K562 (cell line): ENCODE measurements around the gene KCNK7. TPM values are rescaled to one million over a fixed set of nuclear protein-coding genes. Genes with fewer than 3 reads are reported as not detected.

Source experiments
- ATAC-seq: fragments of 200-7000 bp; cut with Tn5 transposase; 3 replicates; pipeline ENCODE4 v1.9.1; 2020; ENCODE audit warnings: moderate library complexity
- BruUV-seq: library from RNA; stranded (reverse); fragments of 400-500 nt; replicated peaks from 2 replicates; lab custom pipeline; 2021; lab: Mats Ljungman, UMichigan
- CTCF ChIA-PET: fragments of 300-600 bp; formaldehyde crosslinking; extraction: SDS; loops from one replicate; lab custom pipeline; 2021; ENCODE audit warnings: low intra/inter-chr PET ratio; lab: Yijun Ruan, JAX
- POLR2A ChIA-PET: fragments of 300-600, 350-650 bp; sonication (Branson Sonifier 250); formaldehyde crosslinking; extraction: SDS; loops from one replicate; lab custom pipeline; 2021; ENCODE audit warnings: antibody characterized with exemption, inconsistent platforms; lab: Yijun Ruan, JAX
- DNase-seq, 4 experiments: peaks; one replicate each; pipeline versions ENCODE4 v3.0.0 to v3.0.0-alpha.2; 2011 to 2018; ENCODE audit warnings: low spot score in 3 of 4, mixed read lengths in 3 of 4; ENCODE audit errors: extremely low read depth in 1 of 4
- FAIRE-seq: peaks from 2 replicates; lab custom pipeline; 2011; peaks lifted over from hg19 to GRCh38; lab: Jason Lieb, UNC
- H2AFZ ChIP-seq: 2 replicates; pipeline ENCODE4 v1.6.0; 2011; ENCODE audit warnings: low read depth, low read length, control low read depth, inconsistent platforms
- H3K27ac ChIP-seq: fragments of 200-600 bp; 3 replicates; pipeline ENCODE4 v1.8.0; 2011; ENCODE audit warnings: low read depth, mild to moderate bottlenecking, control low read depth, inconsistent platforms, low read length, moderate library complexity, mixed read lengths; ENCODE audit errors: extremely low read depth
- H3K27me3 ChIP-seq, 2 experiments: fragments of 300-600 bp in 1 of 2; 2 replicates in 1 of 2; 3 replicates in 1 of 2; pipeline versions ENCODE4 v1.6.0 to v1.8.0; 2011; ENCODE audit warnings: inconsistent platforms in 2 of 2, low read length in 2 of 2, mild to moderate bottlenecking in 1 of 2, mixed read lengths in 1 of 2, moderate library complexity in 1 of 2; ENCODE audit not compliant: control insufficient read depth in 2 of 2, insufficient read depth in 2 of 2
- H3K36me3 ChIP-seq: fragments of 300-600 bp; 3 replicates; pipeline ENCODE4 v1.8.0; 2011; ENCODE audit warnings: mild to moderate bottlenecking, low read length, inconsistent platforms; ENCODE audit not compliant: control insufficient read depth, insufficient read depth
- H3K4me1 ChIP-seq, 2 experiments: fragments of 200-600 bp in 1 of 2; replicated peaks in 1 of 2; 2 replicates in 1 of 2; 3 replicates in 1 of 2; pipeline versions ENCODE4 v1.5.1 to v1.8.0; 2011; ENCODE audit warnings: inconsistent platforms in 2 of 2, low read length in 2 of 2, mild to moderate bottlenecking in 1 of 2, mixed read lengths in 1 of 2, moderate library complexity in 1 of 2; ENCODE audit not compliant: control insufficient read depth in 2 of 2, insufficient read depth in 2 of 2
- H3K4me2 ChIP-seq: 2 replicates; pipeline ENCODE4 v1.6.1; 2011; ENCODE audit warnings: low read length, control low read depth, inconsistent platforms, mixed read lengths; ENCODE audit not compliant: insufficient read depth
- H3K4me3 ChIP-seq: fragments of 200-600 bp; sonication (generic), shearing (Covaris generic); 2 replicates; pipeline ENCODE4 v1.5.1; 2016; ENCODE audit warnings: control low read depth, inconsistent platforms
- H3K79me2 ChIP-seq: fragments of 200-600 bp; 3 replicates; pipeline ENCODE4 v1.8.0; 2011; ENCODE audit warnings: low read length, inconsistent platforms; ENCODE audit not compliant: control insufficient read depth, insufficient read depth
- H3K9ac ChIP-seq, 2 experiments: 2 replicates each; pipeline versions ENCODE4 v1.6.0 to v1.6.1; 2011; ENCODE audit warnings: low read depth in 2 of 2, low read length in 2 of 2, control low read depth in 1 of 2, inconsistent platforms in 1 of 2, mild to moderate bottlenecking in 1 of 2, mixed read lengths in 1 of 2; ENCODE audit not compliant: insufficient read depth in 1 of 2
- H3K9me1 ChIP-seq: one replicate; pipeline ENCODE4 v1.6.0; 2011; ENCODE audit warnings: inconsistent platforms, mild to moderate bottlenecking, low read length, moderate library complexity; ENCODE audit not compliant: control insufficient read depth, insufficient read depth
- H3K9me3 ChIP-seq: replicated peaks from 2 replicates; pipeline ENCODE4 v1.5.1; 2011; ENCODE audit warnings: low read depth, low read length, inconsistent platforms; ENCODE audit not compliant: control insufficient read depth, insufficient read depth
- H4K20me1 ChIP-seq: replicated peaks from 2 replicates; pipeline ENCODE4 v1.6.1; 2011; ENCODE audit warnings: low read length, inconsistent platforms, mixed read lengths; ENCODE audit not compliant: control insufficient read depth, insufficient read depth
- ETV1 ChIP-seq: fragments of 450-650 bp; conservative IDR thresholded peaks from 2 replicates; pipeline ENCODE4 v1.6.1; 2016; ENCODE audit warnings: missing genetic modification characterization, control low read depth, low read depth, missing compliant biosample characterization
- NFIC ChIP-seq: fragments of 450-650 bp; IDR thresholded peaks from 2 replicates; pipeline ENCODE4 v1.6.1; 2017; ENCODE audit warnings: mild to moderate bottlenecking, inconsistent platforms
- PCBP1 ChIP-seq: fragments of 200-400 bp; formaldehyde crosslinking; IDR thresholded peaks from 2 replicates; pipeline ENCODE4 v1.6.1; 2018; ENCODE audit warnings: mild to moderate bottlenecking, low read depth, low read length; ENCODE audit not compliant: poor library complexity, severe bottlenecking
- SAFB2 ChIP-seq: fragments of 200-400 bp; formaldehyde crosslinking; IDR thresholded peaks from 2 replicates; pipeline ENCODE4 v1.6.1; 2018; ENCODE audit warnings: borderline replicate concordance, low read length, low read depth, moderate library complexity; ENCODE audit not compliant: severe bottlenecking
- TEAD4 ChIP-seq, 2 experiments: sonication (generic) in 1 of 2; formaldehyde crosslinking in 1 of 2; IDR thresholded peaks; 2 replicates each; pipeline versions ENCODE4 v1.6.1 to v1.8.0; 2012 to 2022; ENCODE audit warnings: borderline replicate concordance in 1 of 2, inconsistent platforms in 1 of 2, low read length in 1 of 2, mild to moderate bottlenecking in 1 of 2, missing genetic modification reagents in 1 of 2
- ZFP1 ChIP-seq: fragments of 450-650 bp; formaldehyde crosslinking; IDR thresholded peaks from 2 replicates; pipeline ENCODE4 v1.4.0; 2020; ENCODE audit warnings: mild to moderate bottlenecking, mixed read lengths
- WGBS: fragments of 100-300 bp; shearing (Covaris generic); methylation state at CpG from one replicate; pipeline ENCODE4 v1.1.6; 2016; ENCODE audit warnings: low coverage, mixed read lengths; ENCODE audit not compliant: insufficient coverage; ENCODE audit errors: missing lambda C conversion rate; 5-methylcytosine and 5-hydroxymethylcytosine counted together
- in situ Hi-C: fragments of 300-500 bp; cut with MboI; formaldehyde crosslinking; loops from 4 replicates; pipeline ENCODE4 v1.15.0; 2018; ENCODE audit warnings: inconsistent platforms, mixed read lengths
- intact Hi-C: fragments of 100-400 bp; cut with micrococcal nuclease; formaldehyde crosslinking; loops from 2 replicates; pipeline ENCODE4 v1.14.2; 2022
- polyA plus RNA-seq, 8 experiments: library from polyadenylated mRNA; depleted of rRNA in 4 of 8; stranded (reverse) in 5 of 8; unstranded in 3 of 8; fragments of >200 nt; fragmentation: Nextera tagmentation in 2 of 8; fragmentation: Illumina TruSeq in 1 of 8; extraction: Ambion mirVana in 2 of 8; extraction: Trizol in 1 of 8; gene quantifications; 2 replicates each; pipeline versions ENCODE4 v1.2.1 to v1.2.3, GENCODE V29; 2011 to 2014; ENCODE audit warnings: inconsistent platforms in 1 of 8, missing spikeins in 1 of 8
- total RNA-seq, 7 experiments: library from RNA; depleted of rRNA in 6 of 7; stranded (reverse); fragments of >200 nt in 6 of 7; fragmentation: Illumina TruSeq in 2 of 7; extraction: Trizol in 2 of 7; gene quantifications; 2 replicates each; pipeline versions ENCODE4 v1.2.1 to v1.2.3, GENCODE V29; 2011 to 2021; ENCODE audit warnings: low replicate concordance in 1 of 7
- TF ChIP-seq, protein P1 (sequence below): fragments of 200-600 bp; sonication (generic); IDR thresholded peaks from one replicate; pipeline ENCODE4 v1.6.1; 2012; ENCODE audit warnings: mild to moderate bottlenecking, low read depth, low read length, inconsistent platforms

The KCNK7 gene
- total and polyA plus RNA-seq, 9 of the 15 experiments (the other 6 are each of a cell fraction or from before 2014, with no cell fraction given), result 0.07 to 0.40 TPM; not detected in 7

DNA sequence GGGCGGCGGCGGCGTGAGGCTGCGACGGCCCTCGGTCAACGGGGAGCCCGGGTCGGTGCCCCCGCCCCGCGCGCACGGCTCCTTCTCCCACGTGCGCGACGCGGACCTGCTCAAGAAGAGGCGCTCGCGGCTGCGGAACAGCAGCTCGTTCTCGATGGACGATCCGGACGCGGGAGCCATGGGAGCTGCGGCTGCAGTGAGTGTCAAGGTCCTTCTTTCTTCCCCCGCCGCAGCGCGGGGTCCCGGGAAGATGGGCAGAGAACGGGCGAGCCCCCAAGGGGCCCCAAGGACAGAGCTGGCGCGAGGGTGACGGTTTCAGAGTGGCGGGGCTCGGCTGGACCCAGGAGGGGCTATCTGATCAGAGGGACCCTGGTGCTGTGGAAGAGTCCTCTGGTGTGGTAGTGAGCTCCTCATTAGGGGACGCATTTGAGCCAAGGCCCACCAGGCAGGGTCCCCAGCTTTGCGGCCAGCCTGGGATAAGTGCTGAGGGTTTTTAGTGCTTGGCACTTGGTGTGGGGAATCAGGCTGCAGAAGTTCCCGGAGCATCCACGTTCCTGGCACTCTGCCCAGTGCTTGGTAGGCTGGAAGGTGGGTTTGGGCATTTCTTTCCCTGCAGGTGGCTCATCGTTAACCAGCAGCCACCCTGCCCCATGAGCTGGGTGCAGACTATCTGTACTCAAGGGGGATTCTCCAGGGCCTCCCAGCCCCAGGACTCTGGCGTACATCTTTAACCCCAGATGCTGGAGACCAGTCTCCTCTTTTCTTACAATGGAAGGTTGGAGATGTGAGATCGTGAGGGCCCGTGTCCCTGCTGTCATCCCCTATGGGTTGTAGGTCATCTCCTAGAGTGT, 10.0 kb downstream of the KCNK7 start:
- no TSS peak for BruUV-seq
- in situ Hi-C loops, result no loop called here
- intact Hi-C loops, result loop anchor here (5.0 kb wide), 1 partner anchor 43 kb away; no protein-coding TSS in a partner anchor
- TF ChIP-seq, protein P1, sequence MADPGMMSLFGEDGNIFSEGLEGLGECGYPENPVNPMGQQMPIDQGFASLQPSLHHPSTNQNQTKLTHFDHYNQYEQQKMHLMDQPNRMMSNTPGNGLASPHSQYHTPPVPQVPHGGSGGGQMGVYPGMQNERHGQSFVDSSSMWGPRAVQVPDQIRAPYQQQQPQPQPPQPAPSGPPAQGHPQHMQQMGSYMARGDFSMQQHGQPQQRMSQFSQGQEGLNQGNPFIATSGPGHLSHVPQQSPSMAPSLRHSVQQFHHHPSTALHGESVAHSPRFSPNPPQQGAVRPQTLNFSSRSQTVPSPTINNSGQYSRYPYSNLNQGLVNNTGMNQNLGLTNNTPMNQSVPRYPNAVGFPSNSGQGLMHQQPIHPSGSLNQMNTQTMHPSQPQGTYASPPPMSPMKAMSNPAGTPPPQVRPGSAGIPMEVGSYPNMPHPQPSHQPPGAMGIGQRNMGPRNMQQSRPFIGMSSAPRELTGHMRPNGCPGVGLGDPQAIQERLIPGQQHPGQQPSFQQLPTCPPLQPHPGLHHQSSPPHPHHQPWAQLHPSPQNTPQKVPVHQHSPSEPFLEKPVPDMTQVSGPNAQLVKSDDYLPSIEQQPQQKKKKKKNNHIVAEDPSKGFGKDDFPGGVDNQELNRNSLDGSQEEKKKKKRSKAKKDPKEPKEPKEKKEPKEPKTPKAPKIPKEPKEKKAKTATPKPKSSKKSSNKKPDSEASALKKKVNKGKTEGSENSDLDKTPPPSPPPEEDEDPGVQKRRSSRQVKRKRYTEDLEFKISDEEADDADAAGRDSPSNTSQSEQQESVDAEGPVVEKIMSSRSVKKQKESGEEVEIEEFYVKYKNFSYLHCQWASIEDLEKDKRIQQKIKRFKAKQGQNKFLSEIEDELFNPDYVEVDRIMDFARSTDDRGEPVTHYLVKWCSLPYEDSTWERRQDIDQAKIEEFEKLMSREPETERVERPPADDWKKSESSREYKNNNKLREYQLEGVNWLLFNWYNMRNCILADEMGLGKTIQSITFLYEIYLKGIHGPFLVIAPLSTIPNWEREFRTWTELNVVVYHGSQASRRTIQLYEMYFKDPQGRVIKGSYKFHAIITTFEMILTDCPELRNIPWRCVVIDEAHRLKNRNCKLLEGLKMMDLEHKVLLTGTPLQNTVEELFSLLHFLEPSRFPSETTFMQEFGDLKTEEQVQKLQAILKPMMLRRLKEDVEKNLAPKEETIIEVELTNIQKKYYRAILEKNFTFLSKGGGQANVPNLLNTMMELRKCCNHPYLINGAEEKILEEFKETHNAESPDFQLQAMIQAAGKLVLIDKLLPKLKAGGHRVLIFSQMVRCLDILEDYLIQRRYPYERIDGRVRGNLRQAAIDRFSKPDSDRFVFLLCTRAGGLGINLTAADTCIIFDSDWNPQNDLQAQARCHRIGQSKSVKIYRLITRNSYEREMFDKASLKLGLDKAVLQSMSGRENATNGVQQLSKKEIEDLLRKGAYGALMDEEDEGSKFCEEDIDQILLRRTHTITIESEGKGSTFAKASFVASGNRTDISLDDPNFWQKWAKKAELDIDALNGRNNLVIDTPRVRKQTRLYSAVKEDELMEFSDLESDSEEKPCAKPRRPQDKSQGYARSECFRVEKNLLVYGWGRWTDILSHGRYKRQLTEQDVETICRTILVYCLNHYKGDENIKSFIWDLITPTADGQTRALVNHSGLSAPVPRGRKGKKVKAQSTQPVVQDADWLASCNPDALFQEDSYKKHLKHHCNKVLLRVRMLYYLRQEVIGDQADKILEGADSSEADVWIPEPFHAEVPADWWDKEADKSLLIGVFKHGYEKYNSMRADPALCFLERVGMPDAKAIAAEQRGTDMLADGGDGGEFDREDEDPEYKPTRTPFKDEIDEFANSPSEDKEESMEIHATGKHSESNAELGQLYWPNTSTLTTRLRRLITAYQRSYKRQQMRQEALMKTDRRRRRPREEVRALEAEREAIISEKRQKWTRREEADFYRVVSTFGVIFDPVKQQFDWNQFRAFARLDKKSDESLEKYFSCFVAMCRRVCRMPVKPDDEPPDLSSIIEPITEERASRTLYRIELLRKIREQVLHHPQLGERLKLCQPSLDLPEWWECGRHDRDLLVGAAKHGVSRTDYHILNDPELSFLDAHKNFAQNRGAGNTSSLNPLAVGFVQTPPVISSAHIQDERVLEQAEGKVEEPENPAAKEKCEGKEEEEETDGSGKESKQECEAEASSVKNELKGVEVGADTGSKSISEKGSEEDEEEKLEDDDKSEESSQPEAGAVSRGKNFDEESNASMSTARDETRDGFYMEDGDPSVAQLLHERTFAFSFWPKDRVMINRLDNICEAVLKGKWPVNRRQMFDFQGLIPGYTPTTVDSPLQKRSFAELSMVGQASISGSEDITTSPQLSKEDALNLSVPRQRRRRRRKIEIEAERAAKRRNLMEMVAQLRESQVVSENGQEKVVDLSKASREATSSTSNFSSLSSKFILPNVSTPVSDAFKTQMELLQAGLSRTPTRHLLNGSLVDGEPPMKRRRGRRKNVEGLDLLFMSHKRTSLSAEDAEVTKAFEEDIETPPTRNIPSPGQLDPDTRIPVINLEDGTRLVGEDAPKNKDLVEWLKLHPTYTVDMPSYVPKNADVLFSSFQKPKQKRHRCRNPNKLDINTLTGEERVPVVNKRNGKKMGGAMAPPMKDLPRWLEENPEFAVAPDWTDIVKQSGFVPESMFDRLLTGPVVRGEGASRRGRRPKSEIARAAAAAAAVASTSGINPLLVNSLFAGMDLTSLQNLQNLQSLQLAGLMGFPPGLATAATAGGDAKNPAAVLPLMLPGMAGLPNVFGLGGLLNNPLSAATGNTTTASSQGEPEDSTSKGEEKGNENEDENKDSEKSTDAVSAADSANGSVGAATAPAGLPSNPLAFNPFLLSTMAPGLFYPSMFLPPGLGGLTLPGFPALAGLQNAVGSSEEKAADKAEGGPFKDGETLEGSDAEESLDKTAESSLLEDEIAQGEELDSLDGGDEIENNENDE, result no peak
- TF ChIP-seq NFIC (peak; percentile 52), TEAD4 (IDR thresholded peaks at IDR 0.05; ENCODE audit: low read length) (no peak), TEAD4 (CRISPR knock-in tag; IDR thresholded peaks at IDR 0.05; ENCODE audit: borderline replicate concordance) (no peak), ZFP1 (CRISPR knock-in tag) (no peak), PCBP1 (peak; percentile 51), SAFB2 (no peak), ETV1 (tag) (no peak)

More for the DNA sequence above, 10.0 kb downstream of the KCNK7 start:
- ATAC-seq (no peak), FAIRE-seq (no peak), DNase-seq (no peak)
- Histone ChIP-seq H3K27me3 (no peaks in the 10 kb centered on the region), H3K79me2 (peaks cover 3% of the 10 kb centered on the region; the same call in 1 of the 3 replicates), H2AFZ (no peak overlapping the region), H3K27ac (no peak overlapping the region), H3K9me1 (peaks cover 4% of the 10 kb centered on the region), H4K20me1 (0 out of 2 replicates have a peak, but pooled peaks cover 4% of the 10 kb centered on the region), H3K4me2 (no peak overlapping the region), H3K4me1 (peaks cover 16 to 69% of the 10 kb centered on the region in 2 experiments), H3K36me3 (peaks cover 70% of the 10 kb centered on the region; the same call in 2 of the 3 replicates), H3K4me3 (no peak overlapping the region), H3K9ac (peak overlapping the region in 1 of 2 experiments; percentile 55; a peak in 1 of 4 replicates), H3K9me3 (no peaks in the 10 kb centered on the region)
- CTCF ChIA-PET, result interaction anchor here (0.7 kb wide), 1 partner anchor 263 kb away, joined by 3 read pairs; no protein-coding TSS in a partner anchor
- WGBS, result 92% methylated on average over 17 of the region's 51 CpGs
- POLR2A ChIA-PET, result interaction anchor here (0.6 to 2.8 kb wide), 11 partner anchors 8 to 1380 kb away, joined by 3 to 11 read pairs (median 4); partner anchors contain the start of genes FAM89B, KCNK7, NEAT1 and ZNRD2
